ENCODE data around the gene ADCY5.
A peak's percentile ranks its signal among the peaks of the same experiment; 100 is the strongest.

ADCY5 gene

DNA sequence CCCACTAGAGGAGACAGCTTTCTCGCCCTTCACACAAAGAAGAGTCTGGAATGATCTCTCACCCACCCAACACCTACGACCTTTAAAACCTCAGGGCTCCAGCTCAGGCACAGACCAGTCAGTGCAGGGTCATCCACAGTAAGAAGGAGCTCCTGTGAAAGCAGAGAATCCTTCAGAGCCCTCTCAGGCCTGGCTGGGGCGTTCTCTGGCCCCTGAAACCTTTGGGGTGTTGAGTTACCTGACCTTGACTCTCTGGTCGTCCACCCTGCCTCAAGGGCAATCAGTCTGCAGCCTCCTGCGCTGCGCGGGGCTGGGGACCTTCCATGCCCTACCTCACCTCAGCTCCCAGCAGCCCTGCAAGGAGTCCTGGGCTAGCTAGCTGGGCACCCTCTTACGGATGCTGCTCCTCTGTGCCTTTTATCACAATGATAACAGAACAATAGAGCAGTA is 106.2 kb downstream of the ADCY5 start:
- DNase-seq (ENCODE audit: low read depth in 3 of 3): no peak

DNA sequence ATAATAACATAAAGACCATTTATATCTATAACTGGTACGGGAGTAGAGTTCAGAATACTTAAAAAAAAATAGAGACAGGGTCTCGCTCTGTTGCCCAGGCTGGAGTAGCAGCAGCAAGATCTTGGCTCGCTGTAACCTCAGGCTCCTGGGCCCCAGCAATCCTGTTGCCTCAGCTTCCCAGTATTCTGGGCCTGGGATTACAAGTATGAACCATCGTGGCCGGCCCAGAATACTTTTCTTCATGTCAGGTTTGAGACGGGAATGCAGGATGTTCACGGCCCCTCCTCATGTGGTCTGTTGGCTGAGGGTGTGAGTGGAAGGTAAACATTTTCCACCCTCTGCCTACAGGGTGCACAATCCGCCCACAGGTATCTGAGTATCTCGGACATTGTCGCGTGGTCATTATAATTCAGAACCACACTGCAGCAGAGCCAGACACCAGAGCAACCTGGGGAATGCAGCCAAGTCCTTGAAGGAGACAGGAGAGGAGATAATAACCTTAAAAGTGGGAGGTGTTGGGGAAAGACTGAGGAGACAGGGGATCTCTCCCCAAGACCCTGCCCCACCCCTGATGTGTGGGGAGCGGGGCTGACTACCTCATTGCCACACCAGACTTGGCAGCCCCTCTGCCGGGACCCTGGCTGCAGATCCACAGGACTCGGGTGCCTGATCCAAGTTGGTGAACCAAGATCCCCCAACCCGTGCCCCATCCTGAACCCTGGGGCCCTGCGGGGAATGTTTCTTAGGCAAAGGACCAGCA is 106.8 kb downstream of the ADCY5 start:
- DNase-seq (ENCODE audit: low read depth in 3 of 3): no peak

DNA sequence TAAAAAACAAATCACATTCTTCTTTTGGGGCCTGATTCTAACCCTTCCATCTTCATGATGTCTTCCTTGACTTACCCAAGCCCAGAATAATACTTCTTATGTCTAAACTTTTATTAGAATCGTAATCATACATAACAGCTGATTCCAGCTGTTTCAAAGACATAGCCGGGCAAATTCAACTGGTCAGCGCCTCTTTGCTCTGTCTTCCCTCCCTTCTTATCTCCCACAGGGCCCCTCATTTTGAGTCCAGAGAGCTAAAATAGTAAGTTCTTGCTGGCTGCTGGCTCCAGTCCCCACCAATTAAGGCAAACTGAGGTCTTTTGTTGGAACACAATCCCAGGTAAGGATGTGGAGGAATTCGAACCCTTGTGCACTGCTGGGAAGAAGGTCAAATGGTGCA is 108.6 kb downstream of the ADCY5 start:
- DNase-seq (ENCODE audit: low read depth in 3 of 3): no peak

DNA sequence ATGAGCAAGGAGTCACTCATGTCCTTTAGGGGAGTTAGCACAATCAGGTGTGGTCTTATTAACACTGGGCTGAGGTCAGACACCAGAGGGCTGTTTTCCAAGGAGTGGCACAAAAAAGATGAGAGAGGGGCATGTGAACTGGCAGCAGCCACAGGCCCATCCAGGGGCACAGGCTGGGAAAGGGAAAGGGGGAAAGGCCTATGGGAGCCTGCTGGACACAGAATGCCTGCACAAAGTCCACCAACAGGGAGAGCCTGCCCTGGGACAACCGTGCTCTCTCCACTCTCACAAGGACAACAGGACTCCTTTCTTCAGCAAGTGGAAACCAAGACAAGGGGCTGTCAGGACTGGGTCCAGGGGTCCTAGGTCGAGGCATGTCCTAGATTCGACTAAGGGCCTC is 109.6 kb downstream of the ADCY5 start:
- DNase-seq (ENCODE audit: low read depth in 3 of 3): no peak

DNA sequence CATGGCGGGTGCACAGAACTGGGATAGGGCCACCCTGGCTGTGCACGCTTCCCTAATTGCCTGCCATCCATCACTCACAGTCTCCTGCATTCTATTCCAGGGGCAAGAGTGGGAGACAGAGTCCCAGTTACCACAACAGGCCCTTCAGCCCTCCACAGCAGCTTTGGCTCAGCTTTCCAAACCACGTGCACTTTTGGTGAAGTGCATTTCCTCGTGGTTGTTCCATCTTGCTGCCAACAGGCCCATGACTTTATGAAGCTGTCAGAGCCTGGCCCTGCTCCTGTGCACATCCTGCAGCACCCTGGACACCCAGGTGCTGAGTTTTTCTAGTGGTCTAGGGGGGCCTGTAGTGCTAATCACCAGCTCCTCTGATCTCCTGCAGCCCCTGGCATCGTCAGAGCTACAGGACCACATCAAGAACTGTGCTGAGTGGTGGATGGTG is 110.2 kb downstream of the ADCY5 start:
- no peak for DNase-seq (ENCODE audit: low read depth in 3 of 3)

DNA sequence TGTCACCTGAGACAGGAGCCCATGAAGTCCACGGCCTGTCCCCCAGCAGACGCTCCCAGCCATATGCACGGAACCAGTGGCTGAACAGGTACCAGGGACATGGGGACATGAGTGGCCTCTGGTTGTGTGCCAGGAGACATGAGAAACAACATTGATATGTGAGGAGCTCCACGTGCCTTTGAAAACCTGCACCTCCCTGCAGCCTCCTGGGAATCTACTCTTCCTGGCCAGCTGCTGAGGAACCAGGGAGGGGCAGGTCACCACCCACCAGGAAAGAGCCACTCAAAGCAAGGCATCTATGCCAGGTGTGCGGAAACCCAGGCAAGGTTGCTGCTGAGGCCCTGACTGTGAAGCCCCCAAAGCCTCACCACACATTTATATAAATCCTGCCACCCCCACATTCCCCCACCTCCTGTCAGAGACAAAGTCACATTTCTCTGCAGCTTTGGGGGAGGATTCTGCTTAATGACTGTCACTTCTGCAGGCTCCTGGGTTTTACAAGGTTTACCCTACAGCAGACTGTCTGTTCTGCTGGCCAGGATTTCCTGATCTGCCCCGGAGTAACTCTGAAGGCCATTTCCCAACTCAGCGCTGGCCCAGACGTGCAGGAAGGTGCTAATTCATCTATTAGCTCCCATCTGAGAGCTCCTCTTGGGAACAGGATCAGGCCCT is 110.8 kb downstream of the ADCY5 start:
- no peak for DNase-seq (ENCODE audit: low read depth in 3 of 3)

DNA sequence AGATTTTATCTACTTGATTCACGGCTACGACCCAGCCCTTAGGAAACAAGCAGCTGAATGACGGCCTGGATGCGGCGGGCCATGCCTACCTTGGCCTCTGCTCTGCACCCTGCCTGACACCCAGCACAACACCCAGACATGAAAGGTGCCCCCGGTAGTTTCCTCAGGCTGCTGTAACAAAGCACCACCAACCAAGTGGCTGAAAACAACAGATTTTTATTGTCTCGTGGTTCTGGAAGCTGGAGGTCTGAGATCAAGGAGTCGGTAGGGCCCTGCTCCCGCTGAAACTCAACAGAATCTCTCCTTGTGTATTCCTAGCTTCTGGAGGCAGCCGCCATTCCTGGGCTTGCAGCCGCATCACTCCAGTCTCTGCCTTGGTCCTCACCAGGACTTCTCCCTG is 111.7 kb downstream of the ADCY5 start:
- DNase-seq (ENCODE audit: low read depth in 3 of 3): no peak

DNA sequence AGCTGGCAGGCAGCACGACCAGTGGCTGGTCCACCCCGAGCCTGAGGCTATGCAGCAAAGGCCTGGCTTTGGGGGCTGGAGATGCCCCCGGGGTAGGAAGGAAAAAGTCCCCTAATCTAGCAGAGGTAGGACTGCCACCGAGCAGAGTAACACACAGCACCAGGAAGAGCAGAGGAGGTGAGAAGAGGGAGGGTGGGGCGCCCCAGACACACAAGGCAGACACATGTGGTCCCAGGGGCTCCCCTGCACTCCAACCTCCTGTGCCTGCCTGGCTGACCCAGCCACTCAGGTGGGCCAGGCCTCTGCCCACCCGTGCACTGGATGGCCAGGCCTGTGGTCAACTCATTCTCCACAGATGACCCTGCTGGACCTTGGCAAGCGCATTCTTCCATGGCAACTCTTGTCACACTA is 112.4 kb downstream of the ADCY5 start:
- no peak for DNase-seq (ENCODE audit: low read depth in 3 of 3)

DNA sequence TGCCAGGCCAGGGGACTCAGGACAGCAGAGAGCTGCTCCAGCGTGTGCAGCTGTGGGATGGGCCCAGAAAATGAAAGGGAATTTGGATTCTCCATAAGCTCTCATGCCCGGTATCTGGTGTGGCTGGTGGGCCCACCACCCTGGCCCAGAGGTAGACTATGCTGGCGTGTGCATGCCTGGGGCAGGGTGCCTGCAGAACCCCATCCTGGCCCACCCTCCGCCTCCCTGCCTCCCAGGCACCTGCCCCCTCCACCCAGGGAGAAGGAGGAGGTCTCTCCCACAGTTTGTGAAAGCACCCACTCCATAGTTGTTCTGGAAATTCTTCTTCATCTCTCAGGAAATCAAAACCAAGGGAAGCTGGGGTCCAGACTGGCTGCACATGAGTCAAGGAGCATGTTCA is 112.9 kb downstream of the ADCY5 start:
- no peak for DNase-seq (ENCODE audit: low read depth in 3 of 3)

DNA sequence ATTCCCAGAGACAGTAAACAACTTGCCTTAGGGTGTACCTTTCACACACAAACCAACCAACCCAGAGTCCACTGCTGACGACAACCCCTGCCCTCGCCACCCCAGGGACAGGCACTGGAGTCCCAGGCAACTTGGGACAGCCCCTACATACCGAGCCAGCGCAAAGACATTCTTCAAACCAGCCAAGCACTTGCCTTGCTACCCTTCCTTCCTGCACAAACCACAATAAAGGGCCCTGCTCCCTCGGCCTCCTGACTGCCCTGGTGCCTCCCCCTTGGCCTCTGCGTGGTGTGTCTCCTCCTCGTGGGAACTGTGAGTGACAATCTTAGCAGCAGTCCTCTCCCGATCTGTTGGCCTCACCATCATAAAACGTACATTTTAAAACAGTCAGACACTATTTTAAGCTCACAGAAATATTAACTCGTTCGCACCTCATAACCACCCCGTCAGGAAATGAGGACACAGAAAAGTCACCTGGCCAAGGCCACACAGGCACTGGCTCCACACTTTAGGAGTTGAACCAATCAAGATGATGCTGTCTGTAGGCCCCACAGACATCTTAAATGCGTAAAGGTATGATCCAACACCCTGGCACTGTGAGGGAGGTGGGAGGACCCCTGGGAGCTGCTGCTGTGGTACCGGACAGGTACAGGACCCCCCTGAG is 113.8 kb downstream of the ADCY5 start:
- DNase-seq (ENCODE audit: low read depth in 3 of 3): no peak

DNA sequence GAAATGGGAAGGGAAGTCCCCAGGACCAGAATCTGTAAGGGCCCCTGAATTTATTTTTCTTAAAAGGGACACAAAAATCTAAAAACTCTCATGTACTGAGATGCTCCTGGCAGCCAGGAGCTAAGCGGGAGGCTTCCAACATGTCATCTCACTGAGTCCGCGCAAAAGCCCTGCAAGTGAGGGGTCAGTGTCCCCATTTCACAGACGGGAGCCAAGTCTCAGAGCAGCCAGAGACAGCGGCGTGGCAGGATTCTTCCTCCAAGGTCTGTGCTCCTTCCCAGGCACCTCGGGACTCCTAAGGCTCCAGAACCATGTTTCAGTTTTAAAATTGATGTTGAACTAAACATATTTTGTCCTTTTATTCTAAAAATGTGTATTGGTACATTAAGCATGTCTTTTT is 114.8 kb downstream of the ADCY5 start:
- no peak for DNase-seq (ENCODE audit: low read depth in 3 of 3)

DNA sequence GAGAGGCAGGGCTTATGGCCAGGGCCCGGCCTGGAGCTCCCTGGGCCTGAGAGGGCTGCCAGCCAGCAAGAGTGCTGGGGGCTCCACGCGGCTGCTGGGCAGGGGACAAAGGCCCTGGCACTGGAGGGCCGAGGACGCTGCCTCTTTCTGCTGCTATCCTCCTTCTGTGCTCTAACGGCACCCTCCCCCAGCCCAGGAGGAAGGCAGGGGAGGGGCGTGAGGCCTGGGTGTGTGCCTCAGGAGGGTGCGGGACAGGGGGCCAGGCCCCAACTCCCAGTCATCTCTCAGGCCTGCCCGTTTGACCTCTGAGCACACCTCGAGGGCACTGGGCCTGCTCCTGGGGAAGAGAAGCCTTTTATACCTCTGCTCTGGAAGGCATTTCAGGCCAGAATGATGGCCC is 115.5 kb downstream of the ADCY5 start:
- DNase-seq (ENCODE audit: low read depth in 3 of 3): no peak

DNA sequence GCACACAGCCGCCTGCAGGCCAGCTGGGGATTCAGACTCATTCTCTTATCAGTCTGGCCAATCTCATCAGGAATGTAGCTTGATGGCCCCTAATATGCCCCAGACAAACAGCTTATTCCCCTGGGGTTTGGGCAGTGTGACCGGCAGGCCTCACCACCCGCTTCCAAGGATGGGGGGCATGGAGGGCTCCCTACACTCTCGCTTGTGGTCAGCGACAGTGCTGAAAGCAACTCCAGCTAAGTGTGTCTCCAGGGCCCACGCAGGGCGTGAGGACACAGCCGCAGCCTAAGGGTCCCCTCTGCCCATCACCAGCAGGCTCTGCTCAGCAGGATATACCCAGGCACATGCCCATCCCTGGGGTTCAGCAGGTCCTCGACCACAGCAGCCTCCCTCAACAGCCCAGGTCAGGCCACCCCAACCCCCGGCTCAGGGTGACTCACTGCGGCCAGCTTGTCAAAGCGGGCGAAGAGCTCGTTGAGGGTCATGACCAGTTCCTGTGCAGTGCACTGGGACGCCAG is 116.7 kb downstream of the ADCY5 start:
- DNase-seq (ENCODE audit: low read depth in 3 of 3): no peak

DNA sequence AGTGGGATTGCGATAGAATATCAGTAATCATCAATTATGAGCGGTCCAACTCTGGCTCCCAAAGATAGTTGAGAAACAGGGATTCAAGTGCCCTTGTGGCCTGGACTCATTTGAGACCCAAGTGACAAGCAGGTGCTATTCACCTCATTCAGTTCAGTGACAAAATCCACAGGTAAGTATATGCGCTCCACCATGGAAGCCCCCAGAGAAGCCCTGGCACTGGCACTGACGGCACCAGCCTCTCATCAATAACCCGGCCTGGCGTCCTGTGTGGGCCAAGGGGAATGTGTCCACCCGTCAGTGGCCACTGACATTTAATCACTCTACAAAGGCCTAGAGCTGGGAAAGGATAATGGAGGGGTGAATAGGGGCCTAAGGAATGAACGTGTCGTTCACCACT is 117.2 kb downstream of the ADCY5 start:
- DNase-seq (ENCODE audit: low read depth in 3 of 3): no peak

DNA sequence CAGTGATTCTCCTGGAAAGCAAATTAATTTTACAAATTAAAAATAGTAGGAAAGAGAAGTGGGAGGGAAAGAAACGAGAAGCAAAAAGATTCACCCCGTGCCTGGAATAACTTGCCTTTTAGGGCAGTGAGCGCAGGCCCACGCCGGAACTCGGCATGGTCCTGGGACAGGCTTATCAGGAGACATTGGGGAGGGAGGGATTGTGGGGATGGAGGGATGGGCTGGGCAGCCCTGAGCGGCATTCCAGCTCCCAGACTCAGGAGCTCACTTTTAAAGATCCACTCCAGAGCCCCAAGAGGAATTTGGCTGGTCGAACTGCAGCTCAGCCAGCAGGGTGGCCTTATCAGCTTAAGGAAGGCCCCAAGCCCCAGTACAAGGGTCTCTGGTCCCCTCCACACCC is 117.9 kb downstream of the ADCY5 start:
- DNase-seq (ENCODE audit: low read depth in 3 of 3): no peak

DNA sequence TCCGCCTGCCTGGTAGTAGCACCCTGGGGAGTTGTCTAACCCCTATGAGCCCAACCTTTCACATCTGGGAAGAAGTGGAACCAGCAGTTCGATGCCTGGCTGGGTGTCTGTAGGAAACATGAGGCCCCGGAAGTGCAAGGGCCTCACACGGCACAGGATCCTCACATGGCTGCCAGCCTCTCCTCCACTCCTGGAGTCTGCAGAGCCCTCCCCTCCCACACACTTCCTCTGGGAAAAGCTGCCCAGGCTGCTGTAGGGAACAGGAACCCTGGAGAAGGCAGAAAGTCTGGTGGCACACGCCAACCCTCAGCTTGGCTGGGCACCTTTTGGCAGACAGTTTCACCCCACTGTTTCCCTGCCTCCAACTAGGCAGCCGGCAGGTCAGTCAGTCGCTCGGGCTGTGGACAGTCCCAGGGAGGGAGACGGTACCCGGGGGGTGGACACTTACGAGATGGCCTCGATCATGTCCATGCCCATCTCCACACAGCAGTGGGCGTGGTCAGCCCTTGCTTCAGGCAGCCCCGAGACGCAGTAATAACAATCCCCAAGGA is 118.4 kb downstream of the ADCY5 start:
- no peak for DNase-seq (ENCODE audit: low read depth in 3 of 3)

DNA sequence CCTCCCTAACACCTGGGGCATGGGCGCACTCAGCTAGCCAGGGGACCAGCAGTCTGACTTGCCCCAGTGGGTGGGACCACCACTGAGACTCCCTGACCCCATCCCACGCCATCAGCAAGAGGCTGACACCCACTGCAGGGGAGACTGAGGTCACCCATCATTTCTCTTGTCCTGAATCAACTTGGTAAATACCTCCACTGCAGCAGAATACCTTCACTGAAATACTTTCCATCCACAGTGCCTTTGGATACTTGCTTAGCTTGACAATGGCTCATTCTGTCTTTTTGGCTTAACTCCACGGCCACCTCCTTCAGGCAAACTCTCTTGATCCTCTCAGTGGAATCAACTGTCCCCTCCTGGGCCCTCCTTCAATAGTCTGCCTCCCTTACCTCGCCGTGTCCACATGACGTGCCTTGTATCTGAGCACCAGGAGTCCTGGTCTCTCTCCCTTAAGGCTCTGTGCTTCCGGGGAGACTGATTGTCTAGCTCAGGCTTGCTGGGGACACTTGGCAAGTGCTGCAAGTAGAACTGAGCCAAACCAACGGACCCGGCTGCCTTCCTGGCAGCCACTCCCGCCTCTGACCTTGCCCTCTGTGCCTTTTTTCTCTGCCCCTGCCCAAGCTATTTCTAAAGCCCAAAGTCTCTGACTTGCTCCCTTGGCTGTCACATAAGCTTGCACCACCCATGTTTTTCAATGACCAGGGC is 119.1 kb downstream of the ADCY5 start:
- no peak for DNase-seq (ENCODE audit: low read depth in 3 of 3)

DNA sequence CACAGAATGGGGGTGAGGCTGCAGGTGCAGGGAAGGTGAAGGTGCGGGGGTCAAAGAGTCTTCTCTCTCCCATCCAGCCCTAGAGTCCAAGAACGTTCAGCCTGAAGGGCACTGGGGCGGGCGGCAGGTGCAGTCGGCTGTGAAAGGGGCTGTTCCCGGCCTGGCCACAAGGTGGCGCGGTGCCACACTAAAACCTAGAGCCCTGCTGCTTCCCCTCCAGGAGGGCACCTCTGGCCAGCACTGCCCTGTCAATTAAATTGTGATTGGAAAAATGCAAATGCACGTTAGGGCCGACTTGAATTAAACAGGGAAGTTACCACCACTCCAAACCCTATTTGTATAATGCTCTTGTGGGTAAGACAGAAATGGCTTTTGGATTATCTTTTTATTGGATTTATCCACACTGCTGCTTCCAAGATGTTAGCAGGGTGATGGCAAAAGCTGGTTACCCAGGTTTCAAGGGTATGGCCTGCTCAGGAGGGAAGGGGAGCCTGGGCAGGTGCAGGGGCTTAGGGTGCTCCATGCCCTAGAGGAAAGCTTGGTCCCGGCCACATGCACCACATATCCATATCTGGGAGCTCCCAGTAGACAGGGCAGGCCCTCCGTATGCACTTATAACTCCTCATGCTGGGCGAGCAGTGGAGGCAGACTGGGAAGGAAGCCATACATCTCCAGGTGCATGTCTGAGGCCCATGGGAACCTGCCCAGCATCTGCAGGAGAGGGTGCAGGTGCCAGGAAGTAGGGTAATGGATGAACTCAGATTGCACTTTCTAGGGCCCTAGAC is 119.8 kb downstream of the ADCY5 start:
- DNase-seq (ENCODE audit: low read depth in 3 of 3): peak; percentile 43 to 64 (median 61)

DNA sequence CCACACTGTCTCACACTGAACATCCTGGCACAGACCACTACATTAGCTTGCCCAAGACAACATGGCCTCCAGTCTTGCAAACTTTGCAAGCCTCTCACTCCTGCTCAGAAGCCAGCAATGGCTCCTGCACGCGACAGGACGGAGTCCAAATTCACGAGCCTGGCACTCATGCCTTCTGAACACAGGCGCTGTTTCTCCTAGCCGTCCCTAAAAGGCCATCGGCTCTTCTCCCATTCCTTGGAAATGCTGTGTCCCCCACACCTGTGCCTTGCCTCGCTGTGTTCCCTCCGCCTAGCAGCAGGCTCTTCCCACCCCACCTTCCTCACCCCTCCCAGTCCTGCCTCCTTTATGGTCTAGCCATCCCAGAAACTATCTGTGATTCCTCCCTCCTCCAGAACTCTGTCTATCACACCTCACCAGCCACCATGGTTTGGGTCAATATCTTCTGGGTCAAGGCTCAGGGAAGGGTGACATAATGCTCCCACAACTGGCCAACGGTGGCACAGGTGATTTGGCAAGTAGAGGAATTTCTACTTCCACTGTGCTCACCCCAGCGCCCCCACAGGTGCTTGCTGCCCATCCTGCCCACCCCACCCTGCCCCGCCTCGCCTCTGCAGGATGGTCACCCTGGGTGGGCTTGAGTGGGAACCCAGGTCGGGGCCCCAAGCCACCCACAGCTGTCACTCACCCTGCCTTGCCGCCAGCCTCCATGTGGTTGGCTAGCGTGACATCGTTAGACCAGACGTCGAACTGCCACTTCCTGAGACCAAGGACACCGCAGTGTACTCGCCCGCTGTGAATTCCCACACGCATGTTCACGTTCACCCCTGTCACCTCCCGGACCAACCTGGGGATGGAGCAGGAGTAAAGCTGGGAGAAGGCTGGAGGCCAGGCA is 120.7 kb downstream of the ADCY5 start:
- DNase-seq (ENCODE audit: low read depth in 3 of 3): no peak

DNA sequence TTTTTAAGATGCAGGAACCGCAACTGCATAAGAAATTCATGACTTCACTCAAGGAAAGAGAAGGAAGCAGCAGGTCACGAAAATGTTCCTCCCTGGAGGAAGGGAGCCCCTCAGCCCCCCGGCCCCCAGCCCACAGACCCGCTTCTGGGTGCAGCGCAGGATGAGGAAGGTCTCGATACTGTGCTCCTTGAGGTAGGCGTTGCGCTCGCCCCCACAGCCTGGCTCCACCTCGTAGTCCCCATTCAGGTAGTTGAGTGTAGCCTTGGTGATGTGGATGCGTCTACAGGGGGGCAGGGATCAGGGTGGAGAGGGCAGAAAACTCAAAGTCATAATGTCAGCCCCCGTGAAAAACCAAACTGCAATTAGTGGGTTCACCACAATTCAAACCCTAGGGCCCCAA is 121.4 kb downstream of the ADCY5 start:
- no peak for DNase-seq (ENCODE audit: low read depth in 3 of 3)
